GM18520 (cell line): Measurements from ENCODE around the gene RFX2.

Experiments used
- ATAC-seq: cut with Tn5 transposase; IDR thresholded peaks from one replicate; pipeline ENCODE4 v1.9.1; 2021; ENCODE audit not compliant: unreplicated experiment

The RFX2 gene

GRCh38 chr19:6061376-6062130 is 48.7 kb downstream of the RFX2 start:
- no peak for ATAC-seq

GRCh38 chr19:6060600-6061375 is 49.5 kb downstream of the RFX2 start:
- ATAC-seq = no peak

- no peak for ATAC-seq
Observed at GRCh38 chr19:6059988-6060599, 50.2 kb downstream of the RFX2 start.

- ATAC-seq = no peak
Observed at GRCh38 chr19:6059396-6059947, 50.8 kb downstream of the RFX2 start.

GRCh38 chr19:6058518-6059201 is 51.6 kb downstream of the RFX2 start:
- no peak for ATAC-seq

- no peak for ATAC-seq
Observed at GRCh38 chr19:6057651-6058517, 52.4 kb downstream of the RFX2 start.

- no peak for ATAC-seq
Observed at GRCh38 chr19:6056801-6057650, 53.3 kb downstream of the RFX2 start.

GRCh38 chr19:6056282-6056741 is 54.0 kb downstream of the RFX2 start:
- ATAC-seq = no peak

- ATAC-seq = no peak
Observed at GRCh38 chr19:6055013-6055795, 55.1 kb downstream of the RFX2 start.

- no peak for ATAC-seq
Observed at GRCh38 chr19:6048793-6049405, 61.4 kb downstream of the RFX2 start.

GRCh38 chr19:6048348-6048747 is 62.0 kb downstream of the RFX2 start:
- ATAC-seq = no peak

GRCh38 chr19:6047741-6048251 is 62.5 kb downstream of the RFX2 start:
- no peak for ATAC-seq

- ATAC-seq = no peak
Observed at GRCh38 chr19:6047256-6047655, 63.0 kb downstream of the RFX2 start.

GRCh38 chr19:6045108-6045507 is 65.2 kb downstream of the RFX2 start:
- ATAC-seq = no peak

- ATAC-seq = no peak
Observed at GRCh38 chr19:6044056-6044805, 66.1 kb downstream of the RFX2 start.

- ATAC-seq = no peak
Observed at GRCh38 chr19:6042776-6043726, 67.2 kb downstream of the RFX2 start.
